HG03039 (cell line): Measurements from ENCODE around the gene SUMO4.

Source experiments
- ATAC-seq: cut with Tn5 transposase; IDR thresholded peaks from one replicate; pipeline ENCODE4 v1.9.1; 2021; ENCODE audit warnings: mild to moderate bottlenecking, moderate library complexity; ENCODE audit not compliant: unreplicated experiment

Gene SUMO4

DNA sequence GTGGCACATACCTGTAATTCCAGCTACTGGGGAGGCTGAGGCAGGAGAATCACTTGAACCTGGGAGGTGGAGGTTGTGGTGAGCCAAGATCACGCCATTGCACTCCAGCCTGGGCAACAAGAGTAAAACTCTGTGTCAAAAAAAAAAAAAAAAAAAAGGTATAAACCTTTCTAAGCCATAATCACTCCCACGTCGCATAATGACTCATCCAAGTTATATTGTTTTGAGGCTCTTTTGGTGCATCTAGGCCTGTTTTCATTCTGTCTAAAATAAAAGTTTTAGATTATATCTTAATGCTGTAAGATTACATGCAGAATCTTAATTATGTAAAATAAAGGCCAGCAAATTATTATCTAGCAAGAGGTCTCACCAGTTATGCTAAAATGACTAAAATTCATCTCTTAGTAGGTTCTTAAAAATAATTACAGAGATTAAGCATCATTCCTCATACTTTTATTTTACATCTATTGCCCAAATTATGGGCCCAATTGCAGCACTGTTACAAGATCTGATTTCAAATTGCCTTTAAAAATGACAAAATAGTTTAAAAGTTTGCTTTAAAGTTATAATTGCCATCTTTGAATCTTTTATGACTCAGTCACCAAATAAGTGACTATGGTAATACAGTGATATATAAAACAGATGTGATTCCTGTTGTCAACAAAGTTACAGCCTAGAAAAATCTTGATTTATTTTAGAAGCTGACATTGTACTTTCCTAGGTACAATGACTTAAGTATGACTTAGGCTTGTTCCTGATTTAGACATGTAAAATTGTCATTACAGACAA lies 10.4 kb upstream of the SUMO4 start:
- no peak for ATAC-seq

DNA sequence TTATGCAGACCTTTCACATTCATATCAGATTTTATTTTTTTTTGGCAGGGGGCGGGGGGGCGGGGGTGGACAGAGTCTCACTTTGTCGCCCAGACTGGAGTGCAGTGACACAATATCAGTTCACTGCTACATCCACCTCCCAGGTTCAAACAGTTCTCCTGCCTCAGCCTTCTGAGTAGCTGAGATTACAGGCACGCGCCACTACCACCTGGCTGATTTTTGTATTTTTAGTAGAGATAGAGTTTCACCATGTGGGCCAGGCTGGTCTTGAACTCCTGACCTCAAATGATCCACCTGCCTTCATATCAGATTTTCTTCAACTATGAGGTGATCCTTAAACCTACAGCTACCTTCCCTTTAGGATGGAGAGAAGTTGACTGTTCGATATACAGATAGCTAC lies 8.0 kb upstream of the SUMO4 start:
- ATAC-seq: no peak

DNA sequence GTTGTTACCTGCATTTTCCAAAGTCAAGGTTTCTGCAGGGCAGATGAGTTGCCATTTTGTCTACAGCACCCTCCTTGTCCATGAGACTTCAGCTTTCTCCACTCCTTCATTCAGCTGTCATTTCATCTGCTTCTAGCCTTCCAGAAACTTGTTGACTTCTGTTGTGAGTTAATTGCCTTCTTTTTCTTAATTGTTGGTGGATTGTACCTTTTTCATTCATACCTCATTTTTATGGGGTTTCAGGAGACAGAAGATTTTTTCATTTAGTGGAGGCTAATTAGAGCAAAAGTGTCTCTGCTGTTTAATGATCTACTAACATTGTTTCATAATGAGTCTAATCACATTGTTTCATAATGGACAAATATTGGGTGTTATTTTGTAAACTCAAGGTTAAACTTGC lies 7.5 kb upstream of the SUMO4 start:
- no peak for ATAC-seq

DNA sequence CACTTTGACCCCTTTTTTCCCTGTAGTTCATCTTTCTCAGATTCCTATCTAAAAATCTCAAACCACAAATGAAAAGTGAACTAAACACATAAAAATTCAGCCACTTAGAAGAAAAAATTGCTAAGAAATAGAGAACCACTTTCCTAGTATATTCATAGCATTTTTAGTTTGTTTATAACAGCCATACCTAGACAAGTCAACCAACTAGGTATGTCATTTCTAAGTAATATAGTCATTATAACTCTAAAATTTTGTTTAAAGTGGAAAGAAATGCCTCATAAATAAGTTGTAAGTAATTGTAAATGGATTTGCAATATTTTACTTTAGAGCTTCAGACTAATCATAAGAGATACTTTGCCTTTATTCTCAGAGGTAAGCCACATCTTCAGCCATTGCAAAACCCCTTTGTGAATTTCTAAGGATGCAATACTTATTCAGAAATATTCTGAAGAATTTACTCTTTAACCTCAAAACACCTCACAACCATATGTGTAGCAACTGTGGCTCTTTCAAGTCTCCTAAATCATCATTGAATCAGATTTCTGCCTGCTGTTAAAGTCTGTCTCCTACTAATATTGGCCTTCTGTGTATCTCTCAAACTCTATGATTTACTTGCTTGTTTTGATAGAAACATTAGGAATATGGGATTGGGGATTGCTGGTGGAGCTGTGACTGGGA lies 6.9 kb upstream of the SUMO4 start:
- no peak for ATAC-seq

DNA sequence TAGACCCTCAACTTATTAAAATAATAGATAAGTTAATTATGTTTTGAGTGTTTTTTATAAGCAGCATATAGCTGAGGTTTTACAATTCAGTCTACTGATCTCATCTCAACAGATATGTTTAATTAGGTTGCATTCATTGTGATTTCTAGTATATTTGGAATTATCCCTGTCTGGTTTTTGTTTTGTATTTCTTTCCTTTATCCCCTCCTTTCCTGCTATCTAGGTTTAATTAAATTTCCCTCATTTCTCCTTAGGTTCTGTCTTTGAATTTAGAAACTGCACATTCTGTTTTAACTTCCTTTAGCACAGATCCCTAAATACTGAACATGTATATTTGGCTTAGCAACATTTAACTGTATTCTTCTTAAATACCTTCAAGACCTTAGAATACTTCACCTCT lies 4.9 kb upstream of the SUMO4 start:
- no peak for ATAC-seq

DNA sequence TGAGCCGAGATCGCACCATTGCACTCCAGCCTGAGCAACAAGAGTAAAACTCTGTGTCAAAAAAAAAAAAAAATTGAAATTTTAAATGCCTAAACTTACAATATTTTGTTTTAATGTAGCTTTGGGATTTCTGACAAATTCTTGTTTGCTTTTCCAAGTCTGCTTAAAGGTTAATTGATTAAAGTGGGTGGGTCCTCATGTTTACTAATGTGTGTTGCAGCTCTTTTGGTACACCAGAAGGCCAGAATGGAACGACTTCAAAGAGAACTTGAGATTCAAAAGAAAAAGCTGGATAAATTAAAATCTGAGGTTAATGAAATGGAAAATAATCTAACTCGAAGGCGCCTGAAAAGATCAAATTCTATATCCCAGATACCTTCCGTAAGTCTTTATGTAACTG lies 2.7 kb upstream of the SUMO4 start:
- ATAC-seq: no peak

DNA sequence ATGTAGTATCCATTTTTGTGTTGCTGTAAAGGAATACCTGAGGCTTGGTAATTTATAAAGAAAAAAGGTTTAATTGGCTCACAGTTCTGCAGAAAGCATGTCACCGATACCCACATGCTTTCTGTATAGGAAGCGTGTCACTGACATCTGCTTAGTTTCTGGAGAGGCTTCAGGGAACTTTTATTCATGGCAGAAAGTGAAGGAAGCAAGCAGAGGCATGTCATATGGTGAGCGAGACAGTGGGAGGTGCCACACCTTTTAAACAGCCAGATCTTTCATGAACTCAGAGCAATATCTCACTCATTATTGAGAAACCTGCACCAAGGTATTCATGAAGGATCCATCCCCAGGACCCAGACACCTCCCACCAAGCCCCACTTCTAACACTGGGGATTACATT lies 3.5 kb downstream of the SUMO4 start:
- ATAC-seq: no peak

DNA sequence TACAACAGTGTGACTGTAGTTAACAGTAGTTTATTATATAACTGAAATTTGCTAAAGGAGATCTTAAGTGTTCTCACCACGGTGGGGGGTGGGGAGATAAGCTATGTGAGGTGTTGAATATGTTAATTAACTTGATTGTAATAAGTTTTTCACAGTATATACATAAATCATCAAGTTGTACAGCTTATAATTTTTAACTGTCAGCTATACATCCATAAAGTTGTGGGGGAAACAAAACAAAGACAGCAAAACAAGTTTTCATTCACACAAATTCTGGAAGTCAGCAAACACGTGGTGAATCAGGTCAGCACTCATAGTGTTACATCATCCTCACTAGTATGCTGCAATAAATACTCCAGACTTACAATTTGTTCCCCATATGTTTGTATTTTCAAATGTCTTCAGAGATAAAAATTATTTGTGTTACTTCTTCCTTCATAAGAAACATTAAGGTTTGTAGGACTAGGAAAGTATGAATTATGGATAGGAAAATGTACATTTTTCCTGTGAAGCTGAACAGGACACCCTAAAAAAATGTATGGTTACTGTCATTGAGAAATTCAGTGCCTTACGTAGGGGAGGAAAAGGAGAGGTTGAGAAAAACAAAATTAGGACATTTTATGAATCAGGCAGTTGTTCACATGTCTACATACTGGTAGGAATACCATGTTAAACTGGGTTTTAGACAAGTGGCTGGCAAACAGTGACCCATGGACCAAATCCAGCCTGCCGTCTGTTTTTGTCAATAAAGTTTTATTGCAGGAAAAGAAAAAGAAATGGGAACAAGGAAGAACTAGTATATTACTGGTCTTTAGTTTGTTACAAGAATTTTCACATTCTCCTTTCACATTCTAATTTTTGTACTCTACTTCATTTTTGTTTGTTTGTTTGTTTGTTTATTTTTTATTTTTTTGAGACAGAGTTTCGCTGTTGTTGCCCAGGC lies 6.0 kb downstream of the SUMO4 start:
- ATAC-seq: no peak

DNA sequence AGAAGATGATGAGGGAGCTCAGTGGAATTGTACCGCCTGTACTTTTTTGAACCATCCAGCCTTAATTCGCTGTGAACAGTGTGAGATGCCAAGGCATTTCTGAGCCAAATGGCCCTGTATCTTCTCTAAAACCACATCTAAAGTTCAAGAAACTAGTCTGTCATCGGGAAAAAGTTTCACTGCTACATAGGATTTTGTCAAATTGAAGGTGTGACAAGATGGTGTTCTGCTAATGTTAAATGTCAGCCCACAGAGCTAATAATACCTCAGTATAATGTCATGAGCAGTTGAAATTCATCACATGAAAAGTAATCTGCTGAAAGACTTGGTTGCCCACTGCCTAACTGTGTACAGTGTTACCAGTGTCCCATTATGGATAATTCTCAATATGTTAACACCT lies 9.6 kb downstream of the SUMO4 start:
- ATAC-seq: no peak

DNA sequence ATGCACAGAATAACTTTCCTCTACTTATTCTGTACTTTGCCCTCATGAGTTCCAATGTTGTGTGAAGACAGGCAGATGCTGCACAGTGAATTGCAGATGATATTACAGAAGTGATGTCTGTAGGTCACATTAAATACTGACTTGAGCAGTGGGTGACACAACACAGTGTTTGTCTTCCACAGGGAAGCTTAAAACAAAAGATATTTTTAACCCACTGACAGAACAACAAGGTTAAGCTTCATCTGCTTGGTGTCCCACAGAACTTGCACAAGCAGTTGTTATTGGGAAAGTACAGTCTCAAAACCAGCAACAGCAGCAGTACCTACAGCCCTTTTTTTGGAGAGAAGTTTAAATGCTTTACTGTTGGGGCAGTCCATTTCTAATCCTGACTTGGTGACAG lies 10.5 kb downstream of the SUMO4 start:
- no peak for ATAC-seq

DNA sequence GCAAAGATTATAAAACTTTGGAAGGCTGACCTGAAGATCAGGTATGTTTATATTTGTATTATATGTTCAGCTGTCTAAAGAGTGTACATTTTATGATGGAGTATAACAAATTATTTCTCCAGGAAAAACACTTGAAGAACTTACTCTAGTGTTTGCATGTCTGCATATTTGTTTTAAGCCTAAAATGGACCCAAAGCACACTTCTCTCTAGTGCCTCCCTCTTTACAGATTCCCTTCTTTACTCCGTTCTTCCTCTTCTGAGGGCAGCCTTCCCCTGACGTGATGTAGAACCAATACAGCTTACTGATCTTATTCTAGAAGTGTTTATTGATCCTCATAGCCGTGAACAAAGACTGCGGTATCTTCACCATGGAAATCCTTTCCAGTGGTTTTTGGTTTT lies 13.9 kb downstream of the SUMO4 start:
- ATAC-seq: no peak

DNA sequence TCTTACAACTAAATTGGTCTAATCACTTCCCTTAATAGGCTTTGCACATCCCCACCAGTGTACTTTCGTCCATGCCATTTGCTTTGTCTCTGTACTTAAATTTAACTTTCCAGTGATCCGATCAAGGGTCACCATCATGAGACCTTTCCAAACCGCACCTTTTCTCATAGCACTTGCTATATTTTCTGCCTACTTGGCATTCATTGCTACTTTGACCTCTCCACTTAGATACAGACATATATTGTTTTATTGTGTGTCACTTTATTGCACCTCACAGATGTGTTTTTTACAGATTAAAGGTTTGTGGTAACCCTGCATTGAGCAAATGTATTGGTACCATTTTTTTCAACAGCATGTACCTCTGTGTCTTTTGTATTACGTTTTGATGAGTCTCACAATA lies 14.8 kb downstream of the SUMO4 start:
- ATAC-seq: no peak

DNA sequence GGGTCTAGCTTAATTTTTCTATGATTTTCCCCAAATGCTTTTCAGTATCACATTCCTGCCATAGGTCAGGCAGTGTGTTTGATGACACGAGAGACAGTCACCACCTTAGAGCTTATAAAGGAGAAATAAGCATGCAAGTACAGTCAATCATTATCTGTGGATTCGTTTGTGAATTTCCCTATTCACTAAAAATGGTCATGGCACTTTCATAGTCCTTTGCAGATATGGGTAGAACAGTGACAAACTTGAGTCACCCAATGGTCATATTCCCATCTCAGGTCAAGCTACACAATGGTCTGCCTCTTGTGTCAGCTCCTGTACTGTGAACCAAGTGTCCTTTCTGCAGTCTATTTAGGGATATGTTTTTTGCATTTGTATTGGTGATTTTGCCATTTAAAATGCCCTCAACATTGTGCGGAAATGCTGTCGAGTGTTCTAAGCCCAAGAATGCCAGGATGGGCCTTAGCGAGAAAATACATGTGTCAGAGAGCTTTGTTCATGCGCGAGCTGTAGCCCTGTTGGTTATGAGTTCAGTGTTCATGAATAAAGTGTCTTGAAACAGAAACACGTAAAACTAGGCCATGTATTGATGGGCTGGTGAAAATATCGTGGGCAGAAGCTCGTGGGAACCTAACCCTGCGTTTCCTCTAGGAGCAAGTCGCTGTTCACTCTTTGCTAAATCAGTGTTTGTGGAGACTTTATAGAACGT lies 19.8 kb downstream of the SUMO4 start:
- no peak for ATAC-seq

DNA sequence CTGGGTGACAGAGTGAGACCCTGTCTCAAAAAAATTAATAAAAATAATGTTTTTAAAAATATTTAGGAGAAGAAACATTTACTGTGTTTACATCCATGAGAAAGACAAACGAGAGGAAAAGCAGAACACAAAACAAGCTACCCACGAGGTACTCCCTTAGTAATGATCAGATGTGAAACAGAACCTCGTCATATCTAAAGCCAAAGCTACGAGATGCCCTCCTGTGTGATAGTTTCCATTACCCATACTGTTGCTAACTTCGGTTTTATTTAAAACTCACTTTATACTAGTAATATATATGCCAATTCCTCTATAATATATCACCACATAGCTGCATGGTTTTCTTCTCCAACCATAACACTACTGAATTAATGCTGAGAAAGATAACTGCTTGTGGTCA lies 21.1 kb downstream of the SUMO4 start:
- no peak for ATAC-seq

DNA sequence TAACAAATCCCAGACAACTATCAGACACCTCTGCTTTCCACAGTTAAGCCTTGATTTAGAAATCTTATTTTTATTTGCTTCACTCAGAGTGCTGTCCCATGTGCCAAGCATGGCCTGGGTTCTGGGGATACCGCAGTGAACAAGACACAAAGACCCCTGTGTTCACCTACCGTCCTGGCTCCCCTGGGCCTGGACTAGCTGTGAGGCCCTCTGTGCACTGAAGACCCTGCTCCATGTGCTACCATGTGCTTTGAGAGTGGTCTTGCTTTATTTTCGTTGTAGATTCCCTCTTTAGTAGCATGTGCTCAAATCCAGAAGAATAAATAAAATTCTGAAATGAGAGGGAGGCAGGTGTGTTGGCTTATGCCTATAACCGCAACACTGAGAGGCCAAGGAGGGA lies 22.5 kb downstream of the SUMO4 start:
- ATAC-seq: no peak

DNA sequence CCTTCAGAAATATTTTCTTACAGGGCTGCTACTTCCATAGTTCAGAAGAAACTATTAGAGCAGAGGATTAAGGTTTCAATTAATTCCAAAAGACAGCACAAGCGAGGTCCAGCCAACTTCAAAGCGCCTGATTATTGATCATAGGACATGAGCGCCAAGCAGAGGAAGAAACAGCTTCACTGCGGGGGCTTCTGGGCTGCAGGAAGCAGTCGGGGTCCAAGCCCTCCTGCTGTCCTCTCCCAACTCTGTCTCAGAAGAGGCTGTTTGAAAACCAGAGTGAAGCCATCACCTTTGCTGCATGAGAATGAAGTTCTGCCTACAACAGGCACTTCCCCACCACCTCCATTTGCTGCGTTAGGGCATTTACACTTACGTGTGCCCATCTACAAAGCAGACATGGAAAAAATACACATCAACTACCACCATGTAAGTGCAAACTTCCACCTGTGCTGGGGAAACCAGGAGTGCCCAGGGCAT lies 23.9 kb downstream of the SUMO4 start:
- no peak for ATAC-seq

DNA sequence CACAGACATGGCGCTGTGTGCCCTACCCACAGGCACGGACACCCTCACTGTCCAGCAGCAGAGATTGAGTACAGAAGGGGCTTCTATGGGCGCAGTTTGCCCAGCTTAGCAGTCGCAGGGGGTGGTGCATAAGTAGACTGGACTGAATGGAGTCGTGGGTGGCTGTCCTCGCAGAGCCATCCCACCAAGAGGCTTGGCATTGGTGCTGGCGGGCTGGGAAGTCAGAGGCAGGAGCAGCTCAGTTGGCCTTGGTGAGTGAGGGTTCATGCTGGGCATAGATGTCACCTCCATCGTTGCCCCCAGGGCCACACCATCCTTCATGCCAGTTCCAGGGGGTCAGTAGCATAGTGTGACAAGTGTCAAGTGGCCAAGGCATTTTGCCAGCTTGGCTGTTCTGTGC lies 25.2 kb downstream of the SUMO4 start:
- ATAC-seq: no peak

DNA sequence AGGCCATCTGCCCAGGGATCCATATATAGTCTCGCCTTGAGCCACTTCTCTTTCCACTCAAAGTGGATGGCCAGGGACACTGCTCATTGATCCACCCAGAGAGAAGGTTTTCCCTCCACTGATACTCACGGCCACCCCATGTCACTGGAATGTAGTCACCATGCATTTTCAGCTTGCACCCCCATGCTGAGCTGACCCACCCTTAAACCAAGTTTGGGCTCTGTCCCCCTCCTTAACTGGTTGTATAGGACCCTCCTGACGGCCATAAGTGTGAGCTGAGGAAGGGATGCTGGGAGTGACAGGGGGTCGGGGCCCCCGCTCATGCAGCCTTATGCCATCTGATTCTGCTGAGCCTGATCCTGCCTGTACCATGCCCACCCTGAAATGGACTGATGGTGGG lies 25.7 kb downstream of the SUMO4 start:
- ATAC-seq: no peak

DNA sequence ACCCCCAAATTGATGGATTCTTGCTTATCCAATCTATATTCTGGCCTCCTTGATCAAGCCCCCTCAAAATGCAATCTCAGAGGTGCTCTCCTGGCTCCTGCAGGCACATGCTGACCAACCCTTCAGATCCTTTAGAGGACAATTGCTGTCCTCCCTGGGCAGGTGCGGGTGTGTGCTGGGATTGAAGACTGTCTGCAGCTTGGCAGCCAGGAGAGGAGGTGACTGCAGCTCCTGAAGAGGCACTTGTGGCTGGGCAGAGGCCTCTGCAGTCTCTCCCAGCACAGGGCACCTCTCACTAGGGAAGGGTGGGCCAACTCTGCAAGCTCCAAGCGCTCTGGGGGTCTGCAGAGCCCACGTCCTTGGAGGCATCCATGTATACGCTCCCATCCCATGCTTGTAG lies 28.5 kb downstream of the SUMO4 start:
- ATAC-seq: no peak

DNA sequence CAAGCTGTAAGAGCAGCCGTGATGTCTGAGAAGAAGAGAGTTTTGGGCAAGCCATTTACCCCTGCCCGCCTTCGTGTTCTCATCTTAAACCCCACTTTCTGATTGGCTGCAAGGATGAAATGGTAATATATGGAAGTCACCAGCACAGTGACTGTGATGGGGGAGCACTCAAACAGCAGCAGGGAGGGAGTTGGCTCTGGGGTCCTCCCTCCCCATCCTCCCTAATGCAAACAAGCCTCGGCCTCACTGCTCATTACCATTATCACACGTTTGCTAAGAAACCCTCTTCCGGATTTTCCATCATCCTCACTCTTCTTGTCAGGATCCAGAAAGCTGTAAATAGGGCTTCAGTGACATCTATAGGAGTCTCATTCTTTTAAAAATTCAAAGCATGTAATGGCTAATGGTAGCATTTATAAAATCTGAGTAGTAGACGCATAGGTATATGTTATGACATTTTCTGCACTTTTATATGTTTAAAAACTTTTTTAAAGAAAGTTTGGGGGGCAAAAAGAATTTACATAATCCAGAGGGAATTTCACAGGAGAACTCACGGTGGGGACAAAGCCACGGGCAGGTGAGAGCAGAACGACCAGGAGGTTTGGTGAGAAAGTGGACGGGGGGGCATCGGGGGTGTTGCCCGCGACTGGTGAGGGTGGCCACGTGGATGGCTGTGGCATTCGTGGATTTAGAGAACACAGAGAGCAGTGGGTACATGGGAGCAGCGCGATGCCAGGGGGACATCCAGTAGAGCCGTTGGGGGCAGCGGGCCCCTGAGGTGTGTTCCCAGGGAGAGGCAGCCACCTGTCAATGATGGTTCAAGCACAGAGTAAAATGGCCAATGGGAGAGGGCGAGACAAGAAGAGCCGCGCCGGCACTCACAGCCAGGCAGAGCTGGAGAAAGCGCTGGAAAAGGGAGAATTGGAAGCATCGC lies 29.6 kb downstream of the SUMO4 start:
- ATAC-seq: no peak
